Measurements from ENCODE around the gene MLNR.

The MLNR gene

GRCh38 chr13:49226613-49227012, 6.5 kb downstream of the MLNR start:
- no peak for DNase-seq (ENCODE audit: low spot score)

DNA sequence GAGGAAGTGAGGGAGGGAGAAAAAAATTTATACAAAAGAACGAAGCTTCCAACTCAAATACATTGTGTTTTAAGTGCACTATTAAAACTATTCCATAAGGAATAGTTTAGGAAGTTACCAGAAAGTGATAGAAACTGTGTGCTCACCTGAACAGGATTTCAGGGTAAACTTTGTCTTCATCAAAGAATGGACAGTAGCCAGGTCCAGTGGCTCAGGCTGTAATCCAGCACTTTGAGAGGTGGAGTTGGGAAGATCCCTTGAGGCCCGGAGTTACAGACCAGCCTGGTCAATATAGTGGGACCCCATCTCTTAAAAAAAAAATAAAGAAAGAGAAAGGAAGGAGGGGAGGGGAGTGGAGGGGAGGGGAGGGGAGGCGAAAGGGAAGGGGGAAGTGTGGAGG, 14.6 kb downstream of the MLNR start:
- no peak for DNase-seq (ENCODE audit: low spot score)

DNA sequence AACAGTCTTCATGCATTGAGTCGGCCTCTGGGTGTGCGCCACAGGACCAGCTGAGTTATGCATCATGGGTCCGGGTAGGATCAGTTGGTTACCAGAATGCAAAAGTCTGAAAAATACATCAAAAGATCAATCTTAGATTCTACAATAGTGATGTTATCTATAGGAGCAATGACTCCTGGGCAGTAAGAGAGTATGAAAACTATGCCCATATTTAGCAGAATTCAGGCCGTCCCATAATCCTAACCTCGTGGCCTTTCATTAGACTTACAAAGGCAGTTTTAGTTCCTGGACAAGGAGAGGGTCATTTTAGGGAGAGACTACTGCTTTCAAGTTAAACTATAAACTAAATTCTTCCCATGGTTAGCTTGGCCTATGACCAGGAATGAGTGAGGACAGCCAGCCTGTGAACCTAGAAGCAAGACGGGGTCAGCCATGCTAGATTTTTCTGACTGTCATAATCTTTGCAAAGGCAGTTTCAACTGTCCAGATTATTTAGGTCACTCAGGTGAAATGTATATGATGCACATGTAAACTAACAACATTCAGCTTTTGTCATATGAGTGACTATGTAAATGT, 15.8 kb downstream of the MLNR start:
- no peak for DNase-seq (ENCODE audit: low spot score)

DNA sequence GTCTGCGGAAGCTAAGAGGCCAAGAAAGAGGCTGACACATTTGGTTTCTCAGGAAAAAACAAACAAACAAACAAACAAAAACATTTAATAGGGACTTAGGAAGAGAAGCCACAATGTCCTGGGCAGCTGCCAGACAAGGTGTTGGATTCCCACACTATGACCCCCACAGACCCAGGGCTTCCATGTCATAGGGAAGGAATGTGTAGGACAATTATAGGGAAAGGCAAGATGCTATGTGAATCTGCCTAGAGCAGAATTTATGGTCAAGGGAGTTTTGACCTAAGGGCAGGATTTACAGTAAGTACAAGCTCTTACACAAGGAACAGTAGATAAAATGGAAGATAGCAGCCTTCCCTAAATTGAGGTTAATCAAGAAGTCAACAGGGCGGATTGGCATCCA, 18.5 kb downstream of the MLNR start:
- DNase-seq (ENCODE audit: low spot score), result no peak

DNA sequence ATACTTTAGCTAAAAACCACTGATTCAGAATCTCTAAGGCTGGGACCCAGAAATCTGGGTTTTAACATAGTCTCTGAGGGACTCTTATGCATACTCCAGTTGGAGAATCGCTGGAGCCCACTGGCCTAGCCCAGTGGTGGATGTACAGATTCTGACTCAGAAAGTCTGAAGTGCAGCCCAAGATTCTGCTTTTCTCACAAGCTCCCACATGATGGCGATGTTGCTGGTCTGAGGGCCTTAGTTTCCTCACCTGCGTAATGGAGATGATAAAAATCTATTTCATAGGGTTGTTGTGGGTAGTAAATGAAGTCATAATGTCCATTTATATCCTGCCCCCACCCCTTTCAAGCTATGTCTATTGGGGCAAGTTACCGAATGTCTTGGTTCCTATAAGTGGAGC, 19.9 kb downstream of the MLNR start:
- DNase-seq (ENCODE audit: low spot score), result no peak

GRCh38 chr13:49241296-49241695, 21.2 kb downstream of the MLNR start:
- DNase-seq (ENCODE audit: low spot score), result no peak

DNA sequence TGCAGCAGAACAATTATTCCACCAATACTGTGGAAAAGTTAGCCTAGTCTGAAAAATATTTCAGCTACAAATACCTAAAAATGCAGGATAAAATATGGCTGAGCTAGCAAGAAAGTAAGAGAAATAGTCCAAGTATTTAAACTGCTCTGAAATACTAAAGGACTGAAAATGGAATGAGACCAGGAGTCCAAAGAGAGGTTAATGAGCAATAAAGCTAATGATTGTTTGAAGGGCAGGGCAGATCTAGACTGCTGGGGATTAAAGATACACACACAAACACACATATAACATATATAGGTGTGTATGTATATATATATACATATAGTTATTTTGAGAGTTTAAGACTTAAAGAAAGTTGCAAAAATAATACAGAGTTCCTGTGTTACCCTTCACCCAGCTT, 25.0 kb downstream of the MLNR start:
- no peak for DNase-seq (ENCODE audit: low spot score)

- no peak for DNase-seq (ENCODE audit: low spot score)
Observed at GRCh38 chr13:49246850-49247642, 26.9 kb downstream of the MLNR start.

DNA sequence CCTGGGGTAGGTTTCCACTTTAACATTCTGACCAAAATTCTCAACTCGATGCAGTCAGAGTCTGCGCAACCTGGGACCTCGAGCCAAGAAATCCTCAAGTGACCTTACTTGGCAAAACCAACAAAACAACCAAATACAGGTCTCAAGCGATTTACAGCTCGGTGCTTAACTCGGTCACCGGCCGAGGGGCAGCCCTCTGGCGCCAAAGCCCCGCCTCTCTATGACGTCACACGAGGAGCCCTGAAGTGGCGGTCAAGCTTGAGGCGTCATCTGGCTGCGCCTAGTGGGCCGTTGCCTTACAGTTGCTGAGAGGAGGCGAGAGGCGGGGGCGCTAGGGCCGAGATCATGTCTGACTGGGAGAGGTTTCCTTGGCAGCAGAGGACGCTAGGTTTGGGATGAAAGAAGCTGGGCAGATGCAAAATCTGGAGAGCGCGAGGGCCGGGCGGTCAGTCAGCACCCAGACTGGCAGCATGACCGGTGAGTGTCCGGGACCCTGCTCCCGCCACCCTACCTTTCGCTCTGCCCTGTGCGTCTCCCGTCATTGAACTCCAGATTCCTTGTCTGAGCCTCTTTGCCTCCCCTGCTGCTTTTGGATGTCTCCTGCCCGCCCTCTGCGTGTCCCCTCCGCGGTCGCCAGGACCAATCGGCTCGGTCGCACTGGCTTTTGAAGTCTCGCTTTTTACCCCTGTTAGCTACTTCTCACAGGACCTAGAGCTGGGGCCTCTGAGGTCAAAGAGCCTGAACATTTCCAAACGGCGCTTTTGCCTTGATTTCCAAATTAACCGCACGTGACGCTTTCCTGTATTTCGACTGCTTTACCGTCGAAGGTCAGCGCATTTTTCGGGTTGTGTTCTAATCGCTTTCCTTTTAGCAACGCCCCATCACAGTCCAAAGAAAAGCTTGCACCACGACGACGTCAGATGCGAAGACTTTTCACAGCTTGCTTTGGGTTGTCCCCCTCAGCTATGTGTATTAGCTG, 27.8 kb downstream of the MLNR start, which contains the start of gene CDADC1:
Gene CDADC1, plus strand, starts transcription at position 283 of the 979 bp plus-strand sequence. Its CDS starts 113 bp downstream, at position 396.
- DNase-seq (ENCODE audit: low spot score), result peak; percentile 94

DNA sequence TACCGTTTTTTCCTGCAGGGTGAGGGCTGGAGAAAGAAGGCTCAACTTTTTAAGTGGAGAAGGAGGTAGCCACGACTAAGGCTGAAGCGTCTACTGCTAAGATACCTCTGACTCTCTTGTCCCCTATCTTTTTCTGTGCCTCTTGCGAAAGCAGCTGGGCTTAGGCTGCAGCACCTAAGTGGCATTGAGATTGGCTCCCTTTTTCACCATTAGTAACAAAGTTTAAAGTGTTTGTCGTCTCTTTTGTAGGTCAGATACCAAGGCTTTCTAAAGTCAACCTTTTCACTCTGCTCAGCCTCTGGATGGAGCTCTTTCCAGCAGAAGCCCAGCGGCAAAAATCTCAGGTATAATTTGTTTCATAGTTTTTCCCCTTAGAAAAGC, 28.5 kb downstream of the MLNR start:
- no peak for DNase-seq (ENCODE audit: low spot score)

DNA sequence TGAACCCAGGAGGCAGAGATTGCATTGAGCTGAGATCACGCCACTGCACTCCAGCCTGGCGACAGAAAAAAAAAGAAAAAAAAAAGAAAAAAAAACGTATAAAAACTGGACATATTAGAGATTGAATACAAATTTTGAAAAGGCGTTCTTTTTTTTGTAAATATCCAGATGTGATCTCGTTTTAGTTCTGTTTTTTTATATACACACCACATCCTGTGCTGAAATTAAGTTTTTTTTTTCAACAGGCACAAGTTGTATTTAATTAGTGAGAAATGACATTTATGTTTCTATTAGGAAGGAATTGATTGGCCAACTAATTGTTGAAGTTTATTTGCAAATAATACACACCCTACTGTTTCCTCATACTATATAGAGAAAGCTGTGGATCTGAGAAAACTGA, 31.2 kb downstream of the MLNR start:
- DNase-seq (ENCODE audit: low spot score), result no peak

DNA sequence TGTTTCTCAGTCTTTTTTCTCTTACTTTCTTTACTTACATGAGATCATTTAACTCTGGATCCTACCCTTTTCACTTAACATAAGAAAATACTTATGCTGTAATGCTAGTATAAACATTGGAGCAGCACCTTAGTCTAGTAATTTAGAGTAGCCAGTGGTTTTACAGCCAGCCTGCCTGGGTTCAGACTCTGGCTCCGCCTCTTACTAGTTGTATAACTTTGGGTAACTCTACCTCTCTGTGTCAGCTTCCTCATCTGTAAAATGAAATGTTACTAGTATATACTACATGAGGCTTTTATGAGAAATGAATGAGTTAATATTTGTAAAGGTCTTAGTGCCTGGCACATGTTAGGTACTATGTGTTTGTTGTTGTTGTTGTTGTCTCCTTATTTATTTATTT, 33.2 kb downstream of the MLNR start:
- no peak for DNase-seq (ENCODE audit: low spot score)

DNA sequence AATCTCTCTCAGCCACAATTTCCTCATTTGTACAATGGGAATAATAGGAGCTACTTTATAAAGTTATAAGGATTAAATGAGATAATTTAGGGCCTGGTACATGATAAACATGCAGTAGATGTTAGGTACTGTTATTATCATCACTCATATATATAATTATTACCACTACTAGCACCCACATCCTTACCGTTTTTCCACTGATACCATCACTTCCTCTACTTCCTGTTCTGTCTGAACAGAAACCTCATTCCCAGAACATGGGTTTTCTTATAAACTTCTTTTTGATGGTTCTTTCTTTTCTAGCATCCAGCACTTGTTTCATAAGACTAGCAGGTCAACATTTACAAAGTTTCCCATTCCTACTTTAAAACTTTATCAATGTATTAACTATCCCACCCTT, 33.9 kb downstream of the MLNR start:
- no peak for DNase-seq (ENCODE audit: low spot score)

DNA sequence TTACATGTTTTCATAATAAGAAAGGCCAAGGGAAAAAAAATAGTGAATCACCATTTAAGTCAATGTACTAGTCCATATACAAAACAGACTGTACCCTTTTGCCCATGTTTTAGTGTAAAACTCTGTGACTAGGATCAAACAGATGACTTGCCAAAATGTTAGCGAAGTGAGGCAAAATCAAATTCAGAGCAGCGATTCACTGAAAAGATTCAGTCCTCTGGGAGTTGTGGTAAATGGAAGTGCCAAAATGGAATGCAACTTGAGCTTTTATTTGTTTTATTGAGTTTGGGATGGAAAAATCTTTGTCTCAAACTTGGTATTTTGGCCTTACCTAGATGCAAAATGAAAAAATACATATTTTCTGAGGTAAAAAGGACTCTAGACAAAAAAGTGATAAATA, 36.7 kb downstream of the MLNR start:
- DNase-seq (ENCODE audit: low spot score), result no peak

GRCh38 chr13:49258089-49258796, 38.1 kb downstream of the MLNR start:
- DNase-seq (ENCODE audit: low spot score), result no peak

DNA sequence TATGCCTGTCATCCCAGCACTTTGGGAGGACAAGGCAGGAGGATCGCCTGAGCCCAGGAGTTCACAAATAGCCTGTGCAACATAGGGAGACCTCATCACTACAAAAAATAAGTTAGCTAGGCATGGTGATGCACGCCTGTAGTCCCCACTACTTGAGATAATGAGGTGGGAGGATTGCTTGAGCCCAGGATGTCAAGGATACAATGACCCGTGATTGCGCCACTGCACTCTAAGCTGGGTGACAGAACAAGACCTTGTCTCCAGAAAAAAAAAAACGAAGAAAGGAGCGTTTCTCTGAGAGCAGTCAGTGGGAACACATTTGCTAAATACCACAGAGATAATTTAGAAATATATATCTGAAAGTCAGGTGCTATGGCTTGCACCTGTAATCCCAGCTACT, 39.4 kb downstream of the MLNR start:
- no peak for DNase-seq (ENCODE audit: low spot score)

GRCh38 chr13:49262634-49263033, 42.5 kb downstream of the MLNR start:
- DNase-seq (ENCODE audit: low spot score), result no peak

DNA sequence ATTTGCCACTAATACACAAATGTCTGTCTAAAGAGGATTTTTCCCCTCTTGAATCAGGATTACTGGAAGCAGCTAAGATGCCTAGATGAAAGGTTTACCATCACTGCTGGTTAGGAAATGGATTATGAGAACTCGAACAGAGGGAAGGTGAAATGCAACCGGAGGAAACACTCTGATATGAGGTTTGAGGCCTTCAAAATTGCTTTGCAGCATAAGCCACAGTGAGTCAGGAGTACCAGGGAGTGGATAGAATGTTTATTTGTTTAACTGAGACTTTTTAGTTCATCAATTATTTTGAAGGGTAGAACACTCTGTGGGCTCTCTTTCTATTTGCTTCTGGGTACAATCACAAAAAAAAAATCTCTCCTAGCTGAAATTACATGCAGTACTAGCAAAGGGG, 45.7 kb downstream of the MLNR start:
- no peak for DNase-seq (ENCODE audit: low spot score)

- DNase-seq (ENCODE audit: low spot score), result no peak
Observed at GRCh38 chr13:49271264-49271663, 51.1 kb downstream of the MLNR start.
